Measurements from ENCODE around the gene AFAP1.

The AFAP1 gene

DNA sequence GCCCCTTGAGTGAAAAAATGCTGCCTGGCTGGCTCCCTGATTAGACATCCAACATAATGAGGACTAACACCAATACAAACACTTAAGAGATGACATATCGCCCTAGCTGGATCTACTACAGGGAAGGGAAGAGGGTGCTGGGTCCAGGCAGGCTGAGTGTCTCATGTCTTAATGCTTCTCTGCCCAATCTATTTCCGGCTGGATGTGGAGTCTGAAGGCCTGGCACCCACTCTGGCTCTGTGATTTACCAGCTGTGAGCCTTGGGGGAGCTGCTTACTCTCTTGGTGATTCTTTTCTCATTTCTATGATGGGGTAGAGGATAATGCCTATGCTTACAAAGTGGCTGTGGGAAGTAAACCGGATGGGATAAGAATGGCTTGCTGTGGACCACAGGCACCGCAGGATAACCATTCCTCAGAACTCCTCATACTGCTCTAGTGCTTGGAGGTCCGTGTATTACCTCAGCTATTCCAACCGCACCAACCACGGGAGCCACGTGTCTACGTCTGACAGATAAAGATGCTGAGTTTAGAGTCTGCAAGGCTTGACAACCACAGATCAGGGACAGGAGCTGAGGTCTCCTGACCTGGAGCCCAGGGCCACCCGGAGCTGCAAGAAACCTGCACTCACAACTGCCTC lies 161.7 kb downstream of the AFAP1 start:
- no peak for TF ChIP-seq CTCF (conservative IDR thresholded peaks at IDR 0.05; ENCODE audit: low read depth, low read length)
- H3K27me3 ChIP-seq (ENCODE audit: insufficient read depth, low read depth), result no peaks in the 10 kb centered on the region
- H3K4me2 ChIP-seq, result no peak overlapping the region
- H3K36me3 ChIP-seq (ENCODE audit: insufficient read depth), result no peaks in the 10 kb centered on the region
- H4K20me1 ChIP-seq (ENCODE audit: insufficient read depth), result no peaks in the 10 kb centered on the region
- no peak overlapping the region for H3K4me3 ChIP-seq (IDR thresholded peaks at IDR 0.05; ENCODE audit: insufficient read depth, low read depth, low read length)
- no peak overlapping the region for H3K27ac ChIP-seq
- no peak overlapping the region for H3K9ac ChIP-seq
- H3K4me1 ChIP-seq (ENCODE audit: low read depth, poor library complexity, severe bottlenecking), result no peaks in the 10 kb centered on the region
- H3K79me2 ChIP-seq (ENCODE audit: insufficient read depth, low read depth), result no peaks in the 10 kb centered on the region
- no peak overlapping the region for H2AFZ ChIP-seq (ENCODE audit: low read depth)

GRCh38 chr4:7777017-7777710 lies 162.5 kb downstream of the AFAP1 start:
- no peak overlapping the region for H3K4me3 ChIP-seq (IDR thresholded peaks at IDR 0.05; ENCODE audit: insufficient read depth, low read depth, low read length)
- H4K20me1 ChIP-seq (ENCODE audit: insufficient read depth), result no peaks in the 10 kb centered on the region
- H3K27me3 ChIP-seq (ENCODE audit: insufficient read depth, low read depth), result no peaks in the 10 kb centered on the region
- no peak overlapping the region for H3K27ac ChIP-seq
- H3K36me3 ChIP-seq (ENCODE audit: insufficient read depth), result no peaks in the 10 kb centered on the region
- H3K4me1 ChIP-seq (ENCODE audit: low read depth, poor library complexity, severe bottlenecking), result no peaks in the 10 kb centered on the region
- no peak overlapping the region for H2AFZ ChIP-seq (ENCODE audit: low read depth)
- no peak overlapping the region for H3K4me2 ChIP-seq
- TF ChIP-seq CTCF (conservative IDR thresholded peaks at IDR 0.05; ENCODE audit: low read depth, low read length), result no peak
- H3K79me2 ChIP-seq (ENCODE audit: insufficient read depth, low read depth), result no peaks in the 10 kb centered on the region
- no peak overlapping the region for H3K9ac ChIP-seq

- H3K4me2 ChIP-seq, result no peak overlapping the region
- no peaks in the 10 kb centered on the region for H3K79me2 ChIP-seq (ENCODE audit: insufficient read depth, low read depth)
- H3K27me3 ChIP-seq (ENCODE audit: insufficient read depth, low read depth), result no peaks in the 10 kb centered on the region
- H4K20me1 ChIP-seq (ENCODE audit: insufficient read depth), result no peaks in the 10 kb centered on the region
- H2AFZ ChIP-seq (ENCODE audit: low read depth), result no peak overlapping the region
- no peak for TF ChIP-seq CTCF (conservative IDR thresholded peaks at IDR 0.05; ENCODE audit: low read depth, low read length)
- H3K36me3 ChIP-seq (ENCODE audit: insufficient read depth), result no peaks in the 10 kb centered on the region
- H3K27ac ChIP-seq, result no peak overlapping the region
- H3K4me3 ChIP-seq (IDR thresholded peaks at IDR 0.05; ENCODE audit: insufficient read depth, low read depth, low read length), result no peak overlapping the region
- no peak overlapping the region for H3K9ac ChIP-seq
- H3K4me1 ChIP-seq (ENCODE audit: low read depth, poor library complexity, severe bottlenecking), result no peaks in the 10 kb centered on the region
Observed at GRCh38 chr4:7775396-7775795, 164.3 kb downstream of the AFAP1 start.

DNA sequence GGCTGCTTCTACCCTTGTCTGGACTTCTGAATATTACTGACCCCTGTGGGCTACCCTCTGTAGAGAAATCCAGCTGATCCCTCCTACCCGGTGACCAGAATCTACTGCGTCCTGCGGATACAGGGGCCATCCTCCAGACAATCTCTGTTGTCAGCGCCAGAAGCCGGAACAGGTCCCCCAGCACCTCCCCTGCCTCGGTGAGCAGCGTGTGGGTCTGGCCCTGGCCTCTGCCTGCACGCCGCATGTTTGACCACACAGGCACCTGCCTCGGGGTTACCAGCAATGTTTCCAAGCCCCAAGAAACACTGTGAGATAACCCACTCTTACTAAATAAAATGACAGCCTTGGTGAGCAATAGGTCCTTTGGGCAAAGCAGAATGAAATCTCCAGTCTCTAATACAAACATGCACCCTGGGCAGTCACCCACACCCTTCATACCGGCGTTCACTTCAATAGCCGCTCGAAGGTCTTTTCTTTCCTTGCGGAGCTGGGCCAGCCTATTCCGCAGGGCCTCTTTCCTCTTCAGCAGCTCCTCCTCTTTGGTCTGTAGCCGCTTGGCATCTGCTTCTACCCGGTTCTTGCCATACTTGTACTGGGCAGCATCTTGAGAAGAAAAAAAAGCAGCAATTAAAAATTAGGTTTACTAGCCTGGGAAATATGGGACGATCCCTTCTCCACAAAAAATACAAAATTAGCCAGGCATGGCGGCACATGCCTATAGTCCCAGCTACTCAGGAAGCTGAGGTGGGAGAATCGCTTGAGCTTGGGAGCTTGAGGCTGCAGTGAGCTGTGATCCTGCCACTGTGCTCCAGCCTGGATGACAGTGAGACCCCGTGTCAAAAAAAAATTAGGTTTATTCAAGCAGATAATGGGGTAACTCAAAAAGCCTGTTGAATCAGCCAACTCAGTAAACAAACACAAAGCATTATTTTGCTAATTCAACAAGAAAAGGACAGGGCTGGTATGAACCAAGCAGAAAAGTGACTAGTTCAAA lies 165.1 kb downstream of the AFAP1 start:
- no peak overlapping the region for H3K4me3 ChIP-seq (IDR thresholded peaks at IDR 0.05; ENCODE audit: insufficient read depth, low read depth, low read length)
- no peak for TF ChIP-seq CTCF (conservative IDR thresholded peaks at IDR 0.05; ENCODE audit: low read depth, low read length)
- H3K36me3 ChIP-seq (ENCODE audit: insufficient read depth), result no peaks in the 10 kb centered on the region
- no peak overlapping the region for H3K4me2 ChIP-seq
- H3K27ac ChIP-seq, result no peak overlapping the region
- H3K79me2 ChIP-seq (ENCODE audit: insufficient read depth, low read depth), result no peaks in the 10 kb centered on the region
- H4K20me1 ChIP-seq (ENCODE audit: insufficient read depth), result no peaks in the 10 kb centered on the region
- H3K27me3 ChIP-seq (ENCODE audit: insufficient read depth, low read depth), result no peaks in the 10 kb centered on the region
- H3K4me1 ChIP-seq (ENCODE audit: low read depth, poor library complexity, severe bottlenecking), result no peaks in the 10 kb centered on the region
- H2AFZ ChIP-seq (ENCODE audit: low read depth), result no peak overlapping the region
- H3K9ac ChIP-seq, result no peak overlapping the region
